Transverse colon (tissue), 4 donors: ENCODE measurements around the gene DKC1. TPM values are rescaled to one million over a fixed set of nuclear protein-coding genes. Genes with fewer than 3 reads are reported as not detected.
"Not testable (repeated sequence)": the region's sequence is repeated elsewhere in the genome, so short reads cannot be mapped to it uniquely, and the experiment has no call there.

Experiments
- DNase-seq: peaks from one replicate; pipeline ENCODE4 v3.0.0-alpha.2; 2019
- H3K27ac ChIP-seq, 4 donors: fragments of 200-600 bp; sonication (generic); 2 replicates each; pipeline ENCODE4 v1.5.1; 2016 to 2018; ENCODE audit warnings: inconsistent platforms in 4 of 4
- H3K27me3 ChIP-seq: fragments of 200-600 bp; sonication (generic); 2 replicates; pipeline ENCODE4 v1.5.1; 2017; ENCODE audit warnings: inconsistent platforms
- H3K36me3 ChIP-seq, 4 donors: fragments of 200-600 bp; sonication (generic); 2 replicates each; pipeline ENCODE4 v1.5.1; 2017 to 2019; ENCODE audit warnings: inconsistent platforms in 4 of 4
- H3K4me1 ChIP-seq, 4 donors: fragments of 200-600 bp; sonication (generic); 2 replicates each; pipeline ENCODE4 v1.5.1; 2017 to 2020; ENCODE audit warnings: inconsistent platforms in 4 of 4
- H3K4me3 ChIP-seq, 4 donors: fragments of 200-600 bp; sonication (generic); 1 replicate in 1 of 4; 2 replicates in 3 of 4; pipeline versions ENCODE4 v1.5.1 to v1.6.1; 2017 to 2019; ENCODE audit warnings: inconsistent platforms in 4 of 4
- H3K9me3 ChIP-seq, 2 donors: fragments of 200-600 bp; sonication (generic); 2 replicates each; pipeline ENCODE4 v1.5.1; 2017 to 2019; ENCODE audit warnings: inconsistent platforms in 2 of 2
- EP300 ChIP-seq: sonication (generic); formaldehyde crosslinking; IDR thresholded peaks from one replicate; pipeline ENCODE4 v1.6.1; 2017; ENCODE audit warnings: antibody characterized with exemption, low read depth
- POLR2A ChIP-seq: fragments of 450-650 bp; IDR thresholded peaks from one replicate; pipeline ENCODE4 v1.6.1; 2016; ENCODE audit warnings: antibody characterized with exemption, mild to moderate bottlenecking, moderate library complexity
- POLR2AphosphoS5 ChIP-seq, 3 donors: sonication (generic); formaldehyde crosslinking; IDR thresholded peaks; one replicate each; pipeline ENCODE4 v1.6.1; 2016; ENCODE audit warnings: antibody characterized with exemption in 3 of 3
- WGBS, 2 donors: methylation state at CpG; one replicate each; pipeline ENCODE4 v1.1.5; 2018; ENCODE audit warnings: low coverage in 1 of 2; 5-methylcytosine and 5-hydroxymethylcytosine counted together
- in situ Hi-C, 4 donors: fragments of 200-750 bp; cut with MboI; loops; one replicate each; pipeline versions ENCODE4 v1.15.0 to v1.15.1; 2017; ENCODE audit warnings: low sequenced_read_pairs in 3 of 4, low pct_ligation_motif_present in 1 of 4, low pct_unique_long_range_greater_than_20kb in 1 of 4
- intact Hi-C: fragments of 100-400 bp; cut with DNase I; formaldehyde crosslinking; loops from one replicate; pipeline ENCODE4 v1.15.1; 2023; ENCODE audit warnings: low total_unique reads
- total RNA-seq, 4 donors: library from RNA; depleted of rRNA; stranded (reverse); fragments of >200 nt; gene quantifications; one replicate each; pipeline ENCODE4 v1.1.0, GENCODE V29; 2016
- TF ChIP-seq, protein P1 (sequence below), 5 experiments: fragments of 200-600 bp in 3 of 5; fragments of 450-650 bp in 2 of 5; sonication (generic) in 3 of 5; IDR thresholded peaks; 1 replicate in 2 of 5; 2 replicates in 3 of 5; pipeline ENCODE4 v1.5.1; 2016 to 2017; ENCODE audit warnings: antibody characterized with exemption in 5 of 5, inconsistent platforms in 3 of 5, mild to moderate bottlenecking in 2 of 5, moderate library complexity in 1 of 5

Gene DKC1
- total RNA-seq, 4 donors from 2014 or later: 12.7 to 134 (median 24.9) TPM

DNA sequence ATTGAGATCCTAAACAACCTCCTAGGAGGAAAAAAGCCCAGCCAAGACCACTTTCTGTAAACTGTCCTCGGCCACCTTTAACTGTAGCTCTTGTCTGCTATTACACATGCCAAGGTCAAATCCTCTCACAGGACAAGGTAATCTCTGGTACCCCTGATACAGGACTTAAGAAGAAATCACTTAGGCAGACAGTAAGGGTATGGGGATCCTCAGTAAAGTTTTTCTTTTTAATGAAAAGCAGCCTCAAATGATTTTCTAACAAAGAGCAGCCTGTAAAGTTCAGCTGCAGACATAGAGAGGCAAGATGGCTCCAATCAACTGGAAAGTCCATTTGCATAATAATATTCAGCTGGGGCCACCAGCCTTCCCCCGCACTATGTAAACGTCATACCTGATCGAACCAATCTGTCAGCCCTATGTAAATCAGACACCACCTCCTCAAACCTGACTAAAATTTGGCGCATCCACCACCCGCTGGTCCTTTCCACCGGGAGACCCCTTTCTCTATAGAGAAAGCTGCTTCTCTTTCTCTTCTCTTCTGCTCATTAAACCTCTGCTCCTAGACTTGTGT lies 57.2 kb downstream of the DKC1 start:
- DNase-seq: no peak
- H3K4me3 ChIP-seq: no peak overlapping the region
- no peaks in the 10 kb centered on the region for H3K4me1 ChIP-seq
- intact Hi-C loops: no loop called here
- TF ChIP-seq, protein P1, sequence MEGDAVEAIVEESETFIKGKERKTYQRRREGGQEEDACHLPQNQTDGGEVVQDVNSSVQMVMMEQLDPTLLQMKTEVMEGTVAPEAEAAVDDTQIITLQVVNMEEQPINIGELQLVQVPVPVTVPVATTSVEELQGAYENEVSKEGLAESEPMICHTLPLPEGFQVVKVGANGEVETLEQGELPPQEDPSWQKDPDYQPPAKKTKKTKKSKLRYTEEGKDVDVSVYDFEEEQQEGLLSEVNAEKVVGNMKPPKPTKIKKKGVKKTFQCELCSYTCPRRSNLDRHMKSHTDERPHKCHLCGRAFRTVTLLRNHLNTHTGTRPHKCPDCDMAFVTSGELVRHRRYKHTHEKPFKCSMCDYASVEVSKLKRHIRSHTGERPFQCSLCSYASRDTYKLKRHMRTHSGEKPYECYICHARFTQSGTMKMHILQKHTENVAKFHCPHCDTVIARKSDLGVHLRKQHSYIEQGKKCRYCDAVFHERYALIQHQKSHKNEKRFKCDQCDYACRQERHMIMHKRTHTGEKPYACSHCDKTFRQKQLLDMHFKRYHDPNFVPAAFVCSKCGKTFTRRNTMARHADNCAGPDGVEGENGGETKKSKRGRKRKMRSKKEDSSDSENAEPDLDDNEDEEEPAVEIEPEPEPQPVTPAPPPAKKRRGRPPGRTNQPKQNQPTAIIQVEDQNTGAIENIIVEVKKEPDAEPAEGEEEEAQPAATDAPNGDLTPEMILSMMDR (IDR thresholded peaks at IDR 0.05): no peak
- TF ChIP-seq POLR2A (no peak), EP300 (no peak), POLR2AphosphoS5 (IDR thresholded peaks at IDR 0.05) (no peak)
- no peaks in the 10 kb centered on the region for H3K36me3 ChIP-seq
- no peak overlapping the region for H3K27ac ChIP-seq
- WGBS, 2 donors: 81% methylated on average over 7 of the region's 7 CpGs; no CpG with 5 or more reads in 1 of the 2 donors
- H3K27me3 ChIP-seq: no peaks in the 10 kb centered on the region
- H3K9me3 ChIP-seq: no peaks in the 10 kb centered on the region
- in situ Hi-C loops: no loop called here

DNA sequence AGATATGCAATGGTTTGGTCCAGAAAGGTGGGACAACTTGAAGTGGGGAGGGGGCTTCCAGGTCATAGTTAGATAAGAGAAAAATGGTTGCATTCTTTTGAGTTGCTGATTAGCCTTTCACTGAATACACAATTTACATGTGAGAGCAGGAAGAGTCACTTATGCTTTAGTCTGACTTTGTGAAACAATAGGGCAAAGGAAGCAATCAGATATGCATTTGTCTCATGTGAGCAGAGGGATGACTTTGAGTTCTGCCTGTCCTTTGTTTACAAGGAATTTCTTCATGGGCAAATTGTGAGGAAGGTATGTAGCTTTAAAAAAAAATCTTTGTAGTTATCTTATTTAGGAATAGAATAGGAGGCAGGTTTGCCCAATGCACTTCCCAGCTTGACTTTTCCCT lies 58.9 kb downstream of the DKC1 start:
- no peak overlapping the region for H3K4me3 ChIP-seq
- H3K27me3 ChIP-seq: no peaks in the 10 kb centered on the region
- H3K4me1 ChIP-seq: no peaks in the 10 kb centered on the region
- no peak for DNase-seq
- in situ Hi-C loops (no loop called here), intact Hi-C loops (no loop called here)
- H3K36me3 ChIP-seq: no peaks in the 10 kb centered on the region
- TF ChIP-seq EP300: no peak
- TF ChIP-seq, protein P1 (IDR thresholded peaks at IDR 0.05): no peak
- TF ChIP-seq POLR2AphosphoS5 (IDR thresholded peaks at IDR 0.05): no peak
- TF ChIP-seq POLR2A: no peak
- H3K9me3 ChIP-seq: no peaks in the 10 kb centered on the region
- H3K27ac ChIP-seq: no peak overlapping the region

DNA sequence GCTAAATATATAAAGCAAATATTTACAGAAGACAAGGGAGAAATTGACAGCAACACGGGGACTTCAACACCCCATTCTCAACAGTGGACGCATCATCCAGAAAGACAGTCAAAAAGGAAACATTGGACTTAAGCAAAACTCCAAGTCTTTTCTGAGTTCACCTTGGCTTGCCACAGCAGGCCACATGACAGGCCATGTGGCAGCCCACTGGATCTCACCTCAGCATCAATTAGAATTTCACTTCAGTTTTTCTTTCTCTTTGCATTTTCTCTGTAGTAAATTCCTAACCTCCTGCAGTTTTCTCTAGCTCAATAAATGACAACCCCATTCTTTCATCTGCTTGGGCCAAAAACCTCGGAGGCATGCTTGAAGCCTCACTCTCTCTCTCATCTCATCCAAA lies 59.4 kb downstream of the DKC1 start:
- H3K4me3 ChIP-seq: no peak overlapping the region
- no peaks in the 10 kb centered on the region for H3K4me1 ChIP-seq
- no peak overlapping the region for H3K27ac ChIP-seq
- intact Hi-C loops: no loop called here
- TF ChIP-seq EP300 (no peak), POLR2A (no peak), POLR2AphosphoS5 (IDR thresholded peaks at IDR 0.05) (no peak)
- TF ChIP-seq, protein P1 (IDR thresholded peaks at IDR 0.05): no peak
- in situ Hi-C loops: no loop called here
- 40 to 68% methylated on average over 1 to 3 of the region's 3 CpGs for WGBS, 2 donors
- no peaks in the 10 kb centered on the region for H3K36me3 ChIP-seq
- DNase-seq: no peak
- H3K9me3 ChIP-seq: no peaks in the 10 kb centered on the region
- H3K27me3 ChIP-seq: no peaks in the 10 kb centered on the region

DNA sequence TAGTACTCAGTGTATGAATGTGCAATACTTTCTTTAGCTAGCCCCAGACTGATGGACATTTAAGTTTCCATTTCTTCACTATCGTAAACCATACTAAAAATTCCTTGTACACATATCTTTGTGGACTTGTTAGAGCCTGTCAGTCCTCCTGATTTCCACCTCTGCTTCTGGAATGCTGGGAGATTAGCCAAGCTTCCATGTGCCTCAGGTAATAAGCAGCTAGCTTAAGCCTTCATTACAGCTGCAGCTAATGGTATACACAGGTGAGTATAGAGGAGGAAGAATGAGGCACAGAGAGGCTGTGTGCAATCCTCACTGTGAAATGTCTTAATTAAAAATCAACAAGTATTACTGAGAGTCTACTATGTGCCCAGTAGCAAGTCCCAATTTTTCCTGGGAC lies 62.0 kb downstream of the DKC1 start:
- Histone ChIP-seq H3K4me1 (no peaks in the 10 kb centered on the region), H3K9me3 (no peaks in the 10 kb centered on the region), H3K27me3 (no peaks in the 10 kb centered on the region), H3K36me3 (no peaks in the 10 kb centered on the region), H3K27ac (no peak overlapping the region), H3K4me3 (no peak overlapping the region)
- 67 to 76% methylated on average over 1 of the region's 1 CpG for WGBS, 2 donors
- no peak for DNase-seq
- in situ Hi-C loops (loop anchor here in 2 of 4 donors (25.0 kb wide), 2 partner anchors 87 to 237 kb away; partner anchors contain the start of gene CTAG1A (in 2 of the 2)), intact Hi-C loops (no loop called here)
- TF ChIP-seq POLR2A (no peak), POLR2AphosphoS5 (IDR thresholded peaks at IDR 0.05) (no peak), EP300 (no peak)
- TF ChIP-seq, protein P1 (IDR thresholded peaks at IDR 0.05): no peak

DNA sequence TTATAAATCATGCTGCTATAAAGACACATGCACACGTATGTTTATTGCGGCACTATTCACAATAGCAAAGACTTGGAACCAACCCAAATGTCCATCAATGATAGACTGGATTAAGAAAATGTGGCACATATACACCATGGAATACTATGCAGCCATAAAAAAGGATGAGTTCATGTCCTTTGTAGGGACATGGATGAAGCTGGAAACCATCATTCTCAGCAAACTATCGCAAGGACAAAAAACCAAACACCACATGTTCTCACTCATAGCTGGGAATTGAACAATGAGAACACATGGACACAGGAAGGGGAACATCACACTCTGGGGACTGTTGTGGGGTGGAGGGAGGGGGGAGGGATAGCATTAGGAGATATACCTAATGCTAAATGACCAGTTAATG lies 62.9 kb downstream of the DKC1 start:
- H3K4me1 ChIP-seq, DNase-seq, H3K27me3 ChIP-seq, H3K4me3 ChIP-seq, intact Hi-C loops, H3K36me3 ChIP-seq, H3K27ac ChIP-seq, H3K9me3 ChIP-seq: not testable (repeated sequence)
- in situ Hi-C loops: loop anchor here in 2 of 4 donors (25.0 kb wide), 2 partner anchors 88 to 238 kb away; partner anchors contain the start of gene CTAG1A (in 2 of the 2)
- WGBS, 2 donors: 88% methylated on average over 1 of the region's 3 CpGs; no CpG with 5 or more reads in 1 of the 2 donors
